Thymus (tissue), 2 donors: ENCODE measurements around the gene SLX1B. TPM values are rescaled to one million over a fixed set of nuclear protein-coding genes. Genes with fewer than 3 reads are reported as not detected.

Source experiments
- polyA plus RNA-seq: library from polyadenylated mRNA; stranded (reverse); fragments of 200-250 nt; gene quantifications from one replicate; pipeline ENCODE4 v1.2.3, GENCODE V29; 2013
- total RNA-seq: library from RNA; stranded (reverse); fragments of 120-200 nt; gene quantifications from one replicate; pipeline ENCODE4 v1.2.4, GENCODE V29; 2013
- donor health status: healthy.

SLX1B gene
- total and polyA plus RNA-seq, 2 donors = 19.1 to 19.6 TPM

Other genes starting within 250 kb of the SLX1B start
- gene NPIPB11, start 47.8 kb upstream of the SLX1B start, total RNA-seq = 0.14 TPM
- 3.3 TPM for gene NPIPB11, start 47.8 kb upstream of the SLX1B start, polyA plus RNA-seq
- 10.6 TPM for gene BOLA2, start 182 bp upstream of the SLX1B start, total RNA-seq
- gene BOLA2, start 182 bp upstream of the SLX1B start, polyA plus RNA-seq = 18.2 TPM
- gene SULT1A4, start 5.4 kb downstream of the SLX1B start, total RNA-seq = 4.7 TPM
- 14.9 TPM for gene SULT1A4, start 5.4 kb downstream of the SLX1B start, polyA plus RNA-seq
- 5.2 TPM for gene NPIPB12, start 51.9 kb downstream of the SLX1B start, total RNA-seq
- 134 TPM for gene NPIPB12, start 51.9 kb downstream of the SLX1B start, polyA plus RNA-seq
- 48.7 TPM for gene SPN, start 208.7 kb downstream of the SLX1B start, total RNA-seq
- gene SPN, start 208.7 kb downstream of the SLX1B start, polyA plus RNA-seq = 49.3 TPM
- 16.9 TPM for gene QPRT, start 224.6 kb downstream of the SLX1B start, total RNA-seq
- gene QPRT, start 224.6 kb downstream of the SLX1B start, polyA plus RNA-seq = 8.6 TPM